Measurements from ENCODE around the gene OR10AG1. TPM values are rescaled to one million over a fixed set of nuclear protein-coding genes. Genes with fewer than 3 reads are reported as not detected.

Gene OR10AG1, protein sequence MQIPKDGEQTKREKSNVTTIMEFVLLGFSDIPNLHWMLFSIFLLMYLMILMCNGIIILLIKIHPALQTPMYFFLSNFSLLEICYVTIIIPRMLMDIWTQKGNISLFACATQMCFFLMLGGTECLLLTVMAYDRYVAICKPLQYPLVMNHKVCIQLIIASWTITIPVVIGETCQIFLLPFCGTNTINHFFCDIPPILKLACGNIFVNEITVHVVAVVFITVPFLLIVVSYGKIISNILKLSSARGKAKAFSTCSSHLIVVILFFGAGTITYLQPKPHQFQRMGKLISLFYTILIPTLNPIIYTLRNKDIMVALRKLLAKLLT
- total RNA-seq (2014; rRNA removed; shearing (Covaris generic)) = not detected in 2 replicates

DNA sequence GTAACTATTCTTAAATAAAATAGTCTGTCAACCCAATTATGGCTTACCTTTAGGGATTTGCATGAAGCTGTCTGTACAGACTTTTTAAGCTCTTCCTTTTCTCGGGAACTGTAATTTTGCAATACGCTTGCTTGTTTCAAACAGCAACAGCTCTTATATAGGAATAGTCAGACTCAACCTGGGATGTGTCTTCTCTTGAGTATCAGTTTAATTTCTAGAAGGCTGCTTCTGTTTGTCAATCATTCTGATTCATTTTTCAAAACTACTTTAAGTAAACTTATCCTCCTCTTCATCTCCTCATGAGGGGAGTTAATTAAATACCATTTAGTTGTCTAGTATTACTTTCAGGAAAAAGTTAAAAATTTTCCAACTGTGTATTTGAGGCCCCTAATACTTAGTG is at the start of gene OR10AG1:
TSS of gene OR10AG1 (minus strand) at position 101 of the 400 bp plus-strand sequence. CDS start at position 63, 38 bp downstream.
- H3K27me3 ChIP-seq (ENCODE audit: control insufficient read depth, insufficient read depth, low read length) = no peaks in the 10 kb centered on the region
- no peaks in the 10 kb centered on the region for H3K36me3 ChIP-seq (replicated peaks; ENCODE audit: control insufficient read depth, insufficient read depth, low read length)
- DNase-seq = no peak
- H3K4me3 ChIP-seq (ENCODE audit: insufficient read depth, low read depth, low read length) = no peak within 1 kb of the TSS

- DNase-seq = no peak
- Histone ChIP-seq H3K36me3 (replicated peaks; ENCODE audit: control insufficient read depth, insufficient read depth, low read length) (no peaks in the 10 kb centered on the region), H3K4me3 (ENCODE audit: insufficient read depth, low read depth, low read length) (no peak overlapping the region), H3K27me3 (ENCODE audit: control insufficient read depth, insufficient read depth, low read length) (no peaks in the 10 kb centered on the region)
Observed at GRCh38 chr11:56013805-56014204, 44.1 kb upstream of the OR10AG1 start.

DNA sequence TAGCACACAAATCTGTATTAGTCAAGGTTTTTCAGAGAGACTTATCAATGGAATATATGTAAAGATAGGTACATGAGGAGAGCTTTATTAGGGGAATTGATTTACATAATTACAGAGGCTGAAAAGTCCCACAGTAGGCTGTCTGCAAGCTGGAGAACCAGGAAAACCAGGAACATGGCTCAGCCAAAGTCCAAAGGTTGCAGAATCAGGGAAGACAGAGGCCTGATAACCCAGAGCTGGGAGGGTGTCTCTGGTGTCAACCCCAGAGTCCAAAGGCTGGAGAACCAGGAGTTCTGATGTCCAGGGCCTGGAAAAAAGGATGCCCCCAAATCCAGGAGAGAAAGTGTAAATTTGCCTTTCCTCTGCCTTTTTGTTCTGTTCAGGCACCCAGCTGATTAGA is 41.0 kb upstream of the OR10AG1 start:
- H3K4me3 ChIP-seq (ENCODE audit: insufficient read depth, low read depth, low read length) = no peak overlapping the region

GRCh38 chr11:55994525-55994924 is 24.8 kb upstream of the OR10AG1 start, which contains the start of gene OR5F1:
Gene OR5F1, minus strand, starts transcription at chr11:55994625. Its CDS starts 0 bp downstream, at chr11:55994625.
- Histone ChIP-seq H3K27me3 (ENCODE audit: control insufficient read depth, insufficient read depth, low read length) (no peaks in the 10 kb centered on the region), H3K4me3 (ENCODE audit: insufficient read depth, low read depth, low read length) (no peak within 1 kb of the TSS), H3K36me3 (replicated peaks; ENCODE audit: control insufficient read depth, insufficient read depth, low read length) (no peaks in the 10 kb centered on the region)
- DNase-seq = no peak

More for the DNA sequence above, 41.0 kb upstream of the OR10AG1 start:
- Histone ChIP-seq H3K27me3 (ENCODE audit: control insufficient read depth, insufficient read depth, low read length) (no peaks in the 10 kb centered on the region), H3K36me3 (replicated peaks; ENCODE audit: control insufficient read depth, insufficient read depth, low read length) (no peaks in the 10 kb centered on the region)
- no peak for DNase-seq

GRCh38 chr11:55970935-55971334 is 1.2 kb upstream of the OR10AG1 start:
- Histone ChIP-seq H3K4me3 (ENCODE audit: insufficient read depth, low read depth, low read length) (no peak overlapping the region), H3K36me3 (replicated peaks; ENCODE audit: control insufficient read depth, insufficient read depth, low read length) (no peaks in the 10 kb centered on the region), H3K27me3 (ENCODE audit: control insufficient read depth, insufficient read depth, low read length) (no peaks in the 10 kb centered on the region)
- no peak for DNase-seq

DNA sequence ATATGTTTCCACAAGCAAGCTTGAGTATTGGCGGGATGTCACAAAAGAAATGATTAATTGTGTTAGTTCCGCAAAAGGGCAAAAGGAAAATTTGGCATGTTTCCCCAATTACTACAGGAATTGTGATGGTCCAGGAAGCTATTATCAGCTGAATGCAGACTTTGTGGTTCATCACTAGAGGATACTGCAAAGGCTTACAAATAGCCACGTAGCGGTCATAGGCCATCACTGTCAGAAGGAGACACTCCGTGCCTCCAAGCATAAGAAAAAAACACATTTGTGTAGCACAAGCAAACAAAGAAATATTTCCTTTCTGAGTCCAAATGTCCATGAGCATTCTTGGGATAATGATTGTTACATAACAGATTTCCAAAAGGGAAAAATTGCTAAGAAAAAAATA is 1.8 kb downstream of the OR10AG1 start:
- no peak for DNase-seq
- H3K36me3 ChIP-seq (replicated peaks; ENCODE audit: control insufficient read depth, insufficient read depth, low read length) = no peaks in the 10 kb centered on the region
- no peaks in the 10 kb centered on the region for H3K27me3 ChIP-seq (ENCODE audit: control insufficient read depth, insufficient read depth, low read length)
- H3K4me3 ChIP-seq (ENCODE audit: insufficient read depth, low read depth, low read length) = no peak overlapping the region

DNA sequence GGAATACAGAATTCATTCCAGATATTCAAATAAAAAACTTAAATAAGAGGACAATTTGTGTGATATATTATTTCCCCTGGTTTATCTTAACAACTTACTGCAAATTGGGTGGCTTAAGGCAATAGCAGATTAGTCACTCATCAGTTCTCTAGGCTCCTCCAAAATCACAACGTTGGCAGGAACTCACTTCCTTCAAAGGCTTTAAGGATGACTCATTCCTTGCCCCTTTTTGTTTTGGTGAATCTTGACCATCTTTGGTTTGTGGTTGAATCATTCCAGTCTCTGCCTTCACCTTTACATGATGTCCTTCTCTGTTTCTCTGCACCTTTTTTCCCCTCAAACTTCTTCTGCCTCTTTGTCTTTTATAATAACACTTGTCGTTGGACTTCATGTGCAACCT is 3.4 kb downstream of the OR10AG1 start:
- no peak overlapping the region for H3K4me3 ChIP-seq (ENCODE audit: insufficient read depth, low read depth, low read length)
- no peak for DNase-seq
- no peaks in the 10 kb centered on the region for H3K27me3 ChIP-seq (ENCODE audit: control insufficient read depth, insufficient read depth, low read length)
- H3K36me3 ChIP-seq (replicated peaks; ENCODE audit: control insufficient read depth, insufficient read depth, low read length) = no peaks in the 10 kb centered on the region

- Histone ChIP-seq H3K4me3 (ENCODE audit: insufficient read depth, low read depth, low read length) (no peak overlapping the region), H3K36me3 (replicated peaks; ENCODE audit: control insufficient read depth, insufficient read depth, low read length) (no peaks in the 10 kb centered on the region), H3K27me3 (ENCODE audit: control insufficient read depth, insufficient read depth, low read length) (no peaks in the 10 kb centered on the region)
- DNase-seq = no peak
Observed at GRCh38 chr11:55956521-55956920, 13.2 kb downstream of the OR10AG1 start.

- no peak overlapping the region for H3K4me3 ChIP-seq (ENCODE audit: insufficient read depth, low read depth, low read length)
- no peaks in the 10 kb centered on the region for H3K36me3 ChIP-seq (replicated peaks; ENCODE audit: control insufficient read depth, insufficient read depth, low read length)
- H3K27me3 ChIP-seq (ENCODE audit: control insufficient read depth, insufficient read depth, low read length) = no peaks in the 10 kb centered on the region
- no peak for DNase-seq
Observed at GRCh38 chr11:55949330-55949729, 20.4 kb downstream of the OR10AG1 start.

- Histone ChIP-seq H3K36me3 (replicated peaks; ENCODE audit: control insufficient read depth, insufficient read depth, low read length) (no peaks in the 10 kb centered on the region), H3K27me3 (ENCODE audit: control insufficient read depth, insufficient read depth, low read length) (no peaks in the 10 kb centered on the region), H3K4me3 (ENCODE audit: insufficient read depth, low read depth, low read length) (no peak overlapping the region)
- peak; percentile 4 for DNase-seq
Observed at GRCh38 chr11:55942785-55943392, 26.9 kb downstream of the OR10AG1 start.

- no peaks in the 10 kb centered on the region for H3K36me3 ChIP-seq (replicated peaks; ENCODE audit: control insufficient read depth, insufficient read depth, low read length)
- no peaks in the 10 kb centered on the region for H3K27me3 ChIP-seq (ENCODE audit: control insufficient read depth, insufficient read depth, low read length)
- H3K4me3 ChIP-seq (ENCODE audit: insufficient read depth, low read depth, low read length) = no peak within 1 kb of the TSS
- no peak for DNase-seq
Observed at GRCh38 chr11:55936300-55936699, 33.4 kb downstream of the OR10AG1 start, which contains the start of gene OR5I1. Gene OR5I1, minus strand, starts transcription at chr11:55936400. Its CDS starts 0 bp downstream, at chr11:55936400.

GRCh38 chr11:55920537-55920936 is 49.2 kb downstream of the OR10AG1 start:
- Histone ChIP-seq H3K4me3 (ENCODE audit: insufficient read depth, low read depth, low read length) (no peak overlapping the region), H3K27me3 (ENCODE audit: control insufficient read depth, insufficient read depth, low read length) (no peaks in the 10 kb centered on the region), H3K36me3 (replicated peaks; ENCODE audit: control insufficient read depth, insufficient read depth, low read length) (no peaks in the 10 kb centered on the region)
- DNase-seq = no peak

Data from H7 (cell line).